SK-N-SH (cell line): ENCODE measurements around the gene TBXAS1. TPM values are rescaled to one million over a fixed set of nuclear protein-coding genes. Genes with fewer than 3 reads are reported as not detected.

Experiments
- CTCF ChIA-PET: fragments of 300-600, 350-600 bp; formaldehyde crosslinking; extraction: SDS; loops from one replicate; lab custom pipeline; 2021; lab: Yijun Ruan, JAX
- POLR2A ChIA-PET: fragments of 350-600 bp; sonication (Branson Sonifier 250); formaldehyde crosslinking; extraction: SDS; loops from one replicate; lab custom pipeline; 2020; ENCODE audit warnings: antibody characterized with exemption, inconsistent platforms; lab: Yijun Ruan, JAX
- DNase-seq: peaks from one replicate; pipeline ENCODE4 v3.0.0; 2012
- H2AFZ ChIP-seq: fragments of 200-600 bp; sonication (generic); 2 replicates; pipeline ENCODE4 v1.8.1; 2016; ENCODE audit warnings: antibody characterized with exemption, mild to moderate bottlenecking, low read depth
- H3F3A ChIP-seq: fragments of 200-600 bp; sonication (generic); replicated peaks from 2 replicates; pipeline ENCODE3; 2016; ENCODE audit warnings: antibody characterized with exemption, mild to moderate bottlenecking; ENCODE audit not compliant: insufficient read depth
- H3K27ac ChIP-seq, 2 experiments: fragments of 200-500 bp in 1 of 2; fragments of 200-600 bp in 1 of 2; sonication (Bioruptor generic) in 1 of 2; sonication (generic), shearing (Covaris generic) in 1 of 2; 2 replicates each; pipeline versions ENCODE4 v1.5.1 to v1.6.1; 2014 to 2016; ENCODE audit warnings: low read depth in 2 of 2, inconsistent platforms in 1 of 2, low read length in 1 of 2, mild to moderate bottlenecking in 1 of 2, mixed read lengths in 1 of 2
- H3K27me3 ChIP-seq: fragments of 200-600 bp; sonication (generic), shearing (Covaris generic); 2 replicates; pipeline ENCODE4 v1.6.1; 2016; ENCODE audit warnings: mixed run types; ENCODE audit not compliant: insufficient read depth
- H3K36me3 ChIP-seq, 2 experiments: fragments of 200-500 bp in 1 of 2; fragments of 200-600 bp in 1 of 2; sonication (Bioruptor generic) in 1 of 2; sonication (generic) in 1 of 2; replicated peaks in 1 of 2; 2 replicates each; pipeline versions ENCODE3 to v1.5.1; 2014 to 2016; ENCODE audit warnings: low read length in 1 of 2, mild to moderate bottlenecking in 1 of 2; ENCODE audit not compliant: insufficient read depth in 2 of 2, control insufficient read depth in 1 of 2
- H3K4me1 ChIP-seq, 2 experiments: fragments of 200-500 bp in 1 of 2; fragments of 200-600 bp in 1 of 2; sonication (Bioruptor generic) in 1 of 2; sonication (generic), shearing (Covaris generic) in 1 of 2; 2 replicates each; pipeline versions ENCODE4 v1.5.1 to v1.6.1; 2014 to 2016; ENCODE audit warnings: low read depth in 1 of 2, low read length in 1 of 2, mixed run types in 1 of 2; ENCODE audit not compliant: insufficient read depth in 2 of 2, control insufficient read depth in 1 of 2
- H3K4me2 ChIP-seq: fragments of 200-600 bp; sonication (generic), shearing (Covaris generic); 2 replicates; pipeline ENCODE4 v1.6.1; 2017; ENCODE audit warnings: mixed run types
- H3K4me3 ChIP-seq, 2 experiments: fragments of 200-500 bp in 1 of 2; fragments of 200-600 bp in 1 of 2; sonication (Bioruptor generic) in 1 of 2; sonication (generic), shearing (Covaris generic) in 1 of 2; 2 replicates each; pipeline versions ENCODE4 v1.5.1 to v1.8.1; 2014 to 2016; ENCODE audit warnings: low read depth in 2 of 2, inconsistent platforms in 1 of 2, low read length in 1 of 2, mild to moderate bottlenecking in 1 of 2, mixed read lengths in 1 of 2, moderate library complexity in 1 of 2
- H3K79me2 ChIP-seq: fragments of 200-600 bp; sonication (generic); 2 replicates; pipeline ENCODE4 v1.8.1; 2017; ENCODE audit warnings: mild to moderate bottlenecking; ENCODE audit not compliant: insufficient read depth
- H3K9ac ChIP-seq: fragments of 200-600 bp; sonication (generic); 2 replicates; pipeline ENCODE4 v1.6.1; 2017; ENCODE audit warnings: mixed run types
- H3K9me2 ChIP-seq: fragments of 200-600 bp; sonication (generic); 2 replicates; pipeline ENCODE4 v1.6.1; 2017; ENCODE audit warnings: mixed run types
- H3K9me3 ChIP-seq: fragments of 200-600 bp; sonication (generic); 2 replicates; pipeline ENCODE4 v1.6.1; 2017; ENCODE audit warnings: mixed run types, mild to moderate bottlenecking, moderate library complexity
- H4K20me1 ChIP-seq: fragments of 200-600 bp; sonication (generic); 2 replicates; pipeline ENCODE4 v1.6.1; 2017; ENCODE audit warnings: mild to moderate bottlenecking, mixed run types; ENCODE audit not compliant: insufficient read depth
- FOSL2 ChIP-seq: IDR thresholded peaks from 2 replicates; pipeline ENCODE4 v1.4.0; 2012; ENCODE audit warnings: low read depth, mild to moderate bottlenecking, moderate library complexity, borderline replicate concordance
- JUND ChIP-seq: IDR thresholded peaks from 2 replicates; pipeline ENCODE4 v1.4.0; 2012
- PBX3 ChIP-seq: IDR thresholded peaks from 2 replicates; pipeline ENCODE4; 2012
- RAD21 ChIP-seq: IDR thresholded peaks from 2 replicates; pipeline ENCODE4 v1.6.1; 2012; ENCODE audit warnings: mild to moderate bottlenecking, low read length
- RCOR1 ChIP-seq: fragments of 150-350 bp; IDR thresholded peaks from 2 replicates; pipeline ENCODE4 v1.6.1; 2017; ENCODE audit warnings: antibody characterized with exemption, low read length
- SMC3 ChIP-seq: IDR thresholded peaks from 2 replicates; pipeline ENCODE4 v1.6.1; 2012; ENCODE audit warnings: low read depth, low read length, improper control_type of control experiment
- TCF12 ChIP-seq: IDR thresholded peaks from 2 replicates; pipeline ENCODE4 v1.4.0; 2012
- YY1 ChIP-seq: IDR thresholded peaks from 2 replicates; pipeline ENCODE4 v1.4.0; 2012; ENCODE audit warnings: low read depth, mild to moderate bottlenecking
- WGBS: methylation state at CpG from one replicate; pipeline ENCODE4 v1.1.6; 2017; ENCODE audit warnings: low lambda C conversion rate; 5-methylcytosine and 5-hydroxymethylcytosine counted together
- polyA plus RNA-seq, 3 experiments: library from polyadenylated mRNA; depleted of rRNA; stranded (reverse); fragments of >200 nt; gene quantifications; 2 replicates each; pipeline ENCODE4 v1.2.3, GENCODE V29; 2012
- TF ChIP-seq, protein P1 (sequence below): fragments of 150-350 bp; IDR thresholded peaks from 2 replicates; pipeline ENCODE4 v1.6.1; 2017; ENCODE audit warnings: antibody characterized with exemption, low read length, low read depth, borderline replicate concordance
- TF ChIP-seq, protein P2 (sequence below): fragments of 200-600 bp; sonication (generic); IDR thresholded peaks from 2 replicates; pipeline ENCODE4 v1.6.1; 2017; ENCODE audit warnings: antibody characterized with exemption, mild to moderate bottlenecking, moderate library complexity

TBXAS1 gene
- polyA plus RNA-seq, 1 of the 3 experiments (the other 2 are of a cell fraction) = 4.4 TPM

DNA sequence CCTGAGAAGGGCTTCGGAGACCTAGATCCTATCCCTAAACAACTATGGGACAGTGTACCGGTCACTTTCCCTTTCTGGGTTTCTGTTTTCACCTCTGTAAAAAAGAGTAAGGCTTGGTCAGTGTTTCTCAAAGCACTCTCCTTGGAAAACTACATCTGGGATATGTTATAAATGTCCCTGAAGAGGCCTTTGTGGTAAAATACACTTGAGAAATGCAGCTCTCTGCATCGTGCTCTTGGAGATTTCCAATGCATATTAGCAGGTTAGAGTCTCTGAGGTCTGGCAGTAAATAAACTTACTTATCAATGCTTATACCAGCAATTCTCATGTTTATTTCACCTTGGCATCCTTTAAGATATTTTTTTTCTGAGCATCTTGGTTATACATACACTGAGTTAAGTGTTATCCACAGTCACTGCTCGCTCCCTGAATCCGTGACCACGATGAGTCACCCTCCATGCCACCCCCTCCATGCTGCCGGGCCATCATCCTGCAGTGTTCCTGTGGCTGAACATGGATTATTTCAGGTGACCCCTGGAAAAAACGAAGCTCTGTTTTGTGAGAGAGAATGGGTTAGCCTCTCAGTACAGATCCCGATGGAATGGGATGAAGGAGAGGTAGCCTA, 3.3 kb upstream of the TBXAS1 start:
- no peaks in the 10 kb centered on the region for H3K9me2 ChIP-seq
- H2AFZ ChIP-seq = no peak overlapping the region
- WGBS = 42% methylated on average over 9 of the region's 9 CpGs
- no peak overlapping the region for H3K27ac ChIP-seq
- no peaks in the 10 kb centered on the region for H4K20me1 ChIP-seq
- no peaks in the 10 kb centered on the region for H3K79me2 ChIP-seq
- H3K4me1 ChIP-seq = peaks cover 2 to 7% of the 10 kb centered on the region in 2 experiments; a peak in 1 of 4 replicates
- H3K4me2 ChIP-seq = peak overlapping the region; percentile 7; the same call in 1 of the 2 replicates
- H3K9me3 ChIP-seq = no peaks in the 10 kb centered on the region
- H3K4me3 ChIP-seq = no peak overlapping the region
- H3F3A ChIP-seq = no peaks in the 10 kb centered on the region
- ChIA-PET POLR2A (no interaction called here), CTCF (interaction anchor here (0.6 to 1.0 kb wide), 2 partner anchors 180 to 241 kb away, joined by 3 to 4 read pairs; no protein-coding TSS in a partner anchor)
- TF ChIP-seq PBX3 (no peak), FOSL2 (peak; percentile 80), TCF12 (peak; percentile 29; the same call in 1 of the 2 replicates), YY1 (no peak), JUND (peak; percentile 67), RCOR1 (no peak)
- TF ChIP-seq, protein P1, sequence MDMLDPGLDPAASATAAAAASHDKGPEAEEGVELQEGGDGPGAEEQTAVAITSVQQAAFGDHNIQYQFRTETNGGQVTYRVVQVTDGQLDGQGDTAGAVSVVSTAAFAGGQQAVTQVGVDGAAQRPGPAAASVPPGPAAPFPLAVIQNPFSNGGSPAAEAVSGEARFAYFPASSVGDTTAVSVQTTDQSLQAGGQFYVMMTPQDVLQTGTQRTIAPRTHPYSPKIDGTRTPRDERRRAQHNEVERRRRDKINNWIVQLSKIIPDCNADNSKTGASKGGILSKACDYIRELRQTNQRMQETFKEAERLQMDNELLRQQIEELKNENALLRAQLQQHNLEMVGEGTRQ = no peak
- no peaks in the 10 kb centered on the region for H3K36me3 ChIP-seq
- no peak for DNase-seq
- H3K9ac ChIP-seq = no peak overlapping the region
- H3K27me3 ChIP-seq = peaks cover 22% of the 10 kb centered on the region; the same call in 1 of the 2 replicates

DNA sequence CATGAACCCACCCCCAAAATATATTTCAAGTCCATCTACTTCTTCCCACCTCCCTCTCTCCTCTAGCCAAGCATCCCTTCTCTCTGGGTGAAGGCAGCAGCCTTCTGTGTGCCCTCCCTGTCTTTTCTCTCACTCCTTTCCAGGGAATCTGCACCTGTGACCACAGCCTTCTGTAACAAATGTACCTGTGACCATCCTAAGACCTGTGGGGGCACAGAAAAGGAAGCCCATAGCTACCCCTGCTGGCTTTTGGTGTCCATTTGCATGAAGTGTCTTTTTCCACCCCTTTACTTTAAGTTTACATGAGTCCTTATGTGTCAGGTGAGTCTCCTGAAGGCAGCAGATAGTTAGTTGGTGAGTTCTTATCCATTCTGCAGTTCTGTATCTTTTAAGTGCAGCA, 2.0 kb upstream of the TBXAS1 start:
- H3K36me3 ChIP-seq = no peaks in the 10 kb centered on the region
- H3K27ac ChIP-seq = no peak overlapping the region
- H3K4me3 ChIP-seq = no peak overlapping the region
- TF ChIP-seq SMC3 (peak; percentile 19; the same call in 1 of the 2 replicates), RAD21 (peak; percentile 47)
- TF ChIP-seq, protein P2, sequence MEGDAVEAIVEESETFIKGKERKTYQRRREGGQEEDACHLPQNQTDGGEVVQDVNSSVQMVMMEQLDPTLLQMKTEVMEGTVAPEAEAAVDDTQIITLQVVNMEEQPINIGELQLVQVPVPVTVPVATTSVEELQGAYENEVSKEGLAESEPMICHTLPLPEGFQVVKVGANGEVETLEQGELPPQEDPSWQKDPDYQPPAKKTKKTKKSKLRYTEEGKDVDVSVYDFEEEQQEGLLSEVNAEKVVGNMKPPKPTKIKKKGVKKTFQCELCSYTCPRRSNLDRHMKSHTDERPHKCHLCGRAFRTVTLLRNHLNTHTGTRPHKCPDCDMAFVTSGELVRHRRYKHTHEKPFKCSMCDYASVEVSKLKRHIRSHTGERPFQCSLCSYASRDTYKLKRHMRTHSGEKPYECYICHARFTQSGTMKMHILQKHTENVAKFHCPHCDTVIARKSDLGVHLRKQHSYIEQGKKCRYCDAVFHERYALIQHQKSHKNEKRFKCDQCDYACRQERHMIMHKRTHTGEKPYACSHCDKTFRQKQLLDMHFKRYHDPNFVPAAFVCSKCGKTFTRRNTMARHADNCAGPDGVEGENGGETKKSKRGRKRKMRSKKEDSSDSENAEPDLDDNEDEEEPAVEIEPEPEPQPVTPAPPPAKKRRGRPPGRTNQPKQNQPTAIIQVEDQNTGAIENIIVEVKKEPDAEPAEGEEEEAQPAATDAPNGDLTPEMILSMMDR = no peak
- H3F3A ChIP-seq = no peaks in the 10 kb centered on the region
- ChIA-PET POLR2A (no interaction called here), CTCF (interaction anchor here (1.1 to 1.2 kb wide), 2 partner anchors 180 to 181 kb away, joined by 3 to 5 read pairs; no protein-coding TSS in a partner anchor)
- H3K9me3 ChIP-seq = no peaks in the 10 kb centered on the region
- no peak overlapping the region for H3K9ac ChIP-seq
- peaks cover 17% of the 10 kb centered on the region; the same call in 1 of the 2 replicates for H3K27me3 ChIP-seq
- H3K79me2 ChIP-seq = no peaks in the 10 kb centered on the region
- peaks cover 0 to 7% of the 10 kb centered on the region in 2 experiments; a peak in 1 of 4 replicates for H3K4me1 ChIP-seq
- no peak for DNase-seq
- H3K9me2 ChIP-seq = no peaks in the 10 kb centered on the region
- no peak overlapping the region for H3K4me2 ChIP-seq
- no peaks in the 10 kb centered on the region for H4K20me1 ChIP-seq
- H2AFZ ChIP-seq = no peak overlapping the region
